Thoracic aorta (tissue), 2 donors: Measurements from ENCODE around the gene HMX1. TPM values are rescaled to one million over a fixed set of nuclear protein-coding genes. Genes with fewer than 3 reads are reported as not detected.

Experiments
- ATAC-seq: fragments of 150-250 bp; one replicate; pipeline ENCODE4 v1.8.0; 2017; ENCODE audit warnings: low read depth; ENCODE audit not compliant: insufficient number of reproducible peaks, low FRiP score
- DNase-seq: peaks from one replicate; pipeline ENCODE4 v3.0.0-alpha.2; 2020; ENCODE audit warnings: low spot score
- H3K27ac ChIP-seq, 2 donors: fragments of 200-600 bp; sonication (generic); 1 replicate in 1 of 2; 2 replicates in 1 of 2; pipeline ENCODE4 v1.5.1; 2016; ENCODE audit warnings: mild to moderate bottlenecking in 2 of 2, moderate library complexity in 2 of 2
- H3K27me3 ChIP-seq: fragments of 200-600 bp; sonication (generic); replicated peaks from 2 replicates; pipeline ENCODE4 v1.6.0; 2016; ENCODE audit warnings: mild to moderate bottlenecking; ENCODE audit not compliant: insufficient read depth
- H3K36me3 ChIP-seq: fragments of 200-600 bp; sonication (generic); one replicate; pipeline ENCODE4 v1.5.1; 2016
- H3K4me1 ChIP-seq, 2 donors: fragments of 200-600 bp; sonication (generic); 1 replicate in 1 of 2; 2 replicates in 1 of 2; pipeline versions ENCODE4 v1.5.1 to v1.6.0; 2016; ENCODE audit warnings: low read depth in 2 of 2, mild to moderate bottlenecking in 1 of 2; ENCODE audit not compliant: control insufficient read depth in 1 of 2
- H3K4me3 ChIP-seq: fragments of 200-600 bp; sonication (generic); 2 replicates; pipeline ENCODE4 v1.5.1; 2016; ENCODE audit warnings: mild to moderate bottlenecking
- H3K9me3 ChIP-seq: fragments of 200-600 bp; sonication (generic); 2 replicates; pipeline ENCODE4 v1.5.1; 2016
- total RNA-seq, 2 donors: library from RNA; depleted of rRNA; stranded (reverse); fragments of >200 nt; gene quantifications; one replicate each; pipeline versions ENCODE4 v1.1.0 to v1.2.3, GENCODE V29; 2016
- TF ChIP-seq, protein P1 (sequence below): fragments of 200-600 bp; sonication (generic); IDR thresholded peaks from one replicate; pipeline ENCODE4 v1.5.1; 2019; ENCODE audit warnings: antibody characterized with exemption

HMX1 gene
- total RNA-seq, 2 donors from 2014 or later = 0.28 TPM; not detected in 1

DNA sequence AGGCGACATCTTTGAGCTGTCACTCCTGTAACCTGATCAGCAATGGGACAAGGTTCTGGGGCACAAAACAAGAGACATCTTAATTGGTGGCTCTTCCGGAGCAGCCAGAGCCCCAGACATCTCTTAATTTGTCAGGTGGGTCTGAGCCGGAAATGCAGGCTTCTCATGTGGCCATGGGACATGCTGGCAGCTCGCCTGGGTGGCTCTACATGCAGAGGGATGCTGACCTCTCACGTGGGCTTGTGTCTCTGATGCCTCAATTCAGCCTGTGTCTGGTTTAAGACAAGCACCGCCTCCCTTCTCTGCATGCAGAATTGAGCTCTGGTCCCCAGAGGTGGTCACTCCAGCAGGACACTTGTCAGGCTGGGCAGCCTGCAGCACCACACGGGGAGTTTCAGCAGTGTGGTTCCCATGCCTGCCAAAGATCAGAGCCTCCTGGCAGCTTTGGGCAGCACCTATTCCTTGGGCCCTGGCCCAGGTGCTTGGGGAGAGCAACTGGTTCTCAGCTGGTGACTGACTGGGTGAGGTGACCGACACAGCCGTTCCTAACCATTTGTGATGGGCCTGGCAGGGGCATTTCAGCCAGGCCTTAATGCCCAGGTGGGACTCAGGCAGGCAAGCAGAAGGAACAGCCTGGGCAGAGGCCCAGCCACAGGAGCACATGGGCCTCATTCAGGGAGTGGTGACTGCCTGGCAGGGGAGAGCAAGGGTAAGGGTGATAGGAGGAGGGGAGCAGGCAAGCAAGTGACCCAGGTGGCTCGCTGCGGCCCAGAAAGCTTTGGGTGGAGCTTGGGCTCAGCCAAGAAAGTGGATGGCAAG lies 53.4 kb downstream of the HMX1 start:
- H3K27me3 ChIP-seq = no peaks in the 10 kb centered on the region

DNA sequence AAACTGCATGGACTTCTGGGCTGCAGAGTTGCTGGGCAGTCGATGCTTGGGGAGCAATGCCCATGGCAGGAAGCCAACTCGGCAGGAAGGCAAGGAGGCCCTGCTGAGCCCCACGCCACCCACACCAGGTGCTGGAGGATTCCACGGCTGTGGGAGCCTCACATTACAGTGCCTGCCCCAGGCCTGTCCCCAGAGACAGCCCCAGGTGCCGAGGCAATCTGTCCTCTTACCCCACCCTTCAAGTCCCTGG lies 53.9 kb downstream of the HMX1 start:
- Histone ChIP-seq H3K4me1 (no peaks in the 10 kb centered on the region), H3K27ac (no peak overlapping the region), H3K4me3 (no peak overlapping the region), H3K27me3 (no peaks in the 10 kb centered on the region), H3K36me3 (no peaks in the 10 kb centered on the region), H3K9me3 (no peaks in the 10 kb centered on the region)
- ATAC-seq (no peak), DNase-seq (no peak)
- TF ChIP-seq, protein P1, sequence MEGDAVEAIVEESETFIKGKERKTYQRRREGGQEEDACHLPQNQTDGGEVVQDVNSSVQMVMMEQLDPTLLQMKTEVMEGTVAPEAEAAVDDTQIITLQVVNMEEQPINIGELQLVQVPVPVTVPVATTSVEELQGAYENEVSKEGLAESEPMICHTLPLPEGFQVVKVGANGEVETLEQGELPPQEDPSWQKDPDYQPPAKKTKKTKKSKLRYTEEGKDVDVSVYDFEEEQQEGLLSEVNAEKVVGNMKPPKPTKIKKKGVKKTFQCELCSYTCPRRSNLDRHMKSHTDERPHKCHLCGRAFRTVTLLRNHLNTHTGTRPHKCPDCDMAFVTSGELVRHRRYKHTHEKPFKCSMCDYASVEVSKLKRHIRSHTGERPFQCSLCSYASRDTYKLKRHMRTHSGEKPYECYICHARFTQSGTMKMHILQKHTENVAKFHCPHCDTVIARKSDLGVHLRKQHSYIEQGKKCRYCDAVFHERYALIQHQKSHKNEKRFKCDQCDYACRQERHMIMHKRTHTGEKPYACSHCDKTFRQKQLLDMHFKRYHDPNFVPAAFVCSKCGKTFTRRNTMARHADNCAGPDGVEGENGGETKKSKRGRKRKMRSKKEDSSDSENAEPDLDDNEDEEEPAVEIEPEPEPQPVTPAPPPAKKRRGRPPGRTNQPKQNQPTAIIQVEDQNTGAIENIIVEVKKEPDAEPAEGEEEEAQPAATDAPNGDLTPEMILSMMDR = no peak

More for the DNA sequence above, 53.4 kb downstream of the HMX1 start:
- H3K9me3 ChIP-seq = no peaks in the 10 kb centered on the region
- TF ChIP-seq, protein P1 = no peak
- DNase-seq (no peak), ATAC-seq (no peak)
- H3K36me3 ChIP-seq = no peaks in the 10 kb centered on the region
- H3K27ac ChIP-seq = no peak overlapping the region
- no peaks in the 10 kb centered on the region for H3K4me1 ChIP-seq
- H3K4me3 ChIP-seq = no peak overlapping the region

DNA sequence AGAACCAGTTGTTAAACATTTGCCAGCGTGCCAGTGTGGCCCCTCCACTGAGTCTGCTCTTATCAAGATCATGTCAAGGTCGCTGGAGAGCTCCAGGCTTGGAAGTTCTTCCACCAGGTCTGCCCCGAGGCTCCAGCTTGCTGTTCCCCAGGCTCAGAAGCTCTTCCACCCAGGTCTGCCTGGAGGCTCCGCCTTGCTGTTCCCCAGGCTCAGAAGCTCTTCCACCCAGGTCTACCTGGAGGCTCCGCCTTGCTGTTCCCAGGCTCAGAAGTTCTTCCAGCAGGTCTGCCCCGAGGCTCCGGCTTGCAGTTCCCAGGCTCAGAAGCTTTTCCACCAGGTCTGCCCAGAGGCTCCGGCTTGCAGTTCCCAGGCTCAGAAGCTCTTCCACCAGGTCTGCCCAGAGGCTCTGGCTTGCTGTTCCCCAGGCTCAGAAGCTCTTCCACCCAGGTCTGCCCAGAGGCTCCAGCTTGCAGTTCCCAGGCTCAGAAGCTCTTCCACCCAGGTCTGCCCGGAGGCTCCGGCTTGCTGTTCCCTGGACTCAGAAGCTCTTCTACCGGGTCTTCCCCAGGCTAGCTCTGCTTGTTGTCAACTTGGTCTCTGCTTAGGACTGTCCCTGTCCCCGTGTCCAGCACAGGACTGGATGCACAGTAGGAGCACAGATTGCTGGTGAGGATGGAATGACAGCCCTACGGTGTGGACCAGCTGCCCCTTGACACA lies 54.4 kb downstream of the HMX1 start:
- H3K9me3 ChIP-seq = no peaks in the 10 kb centered on the region
- no peak overlapping the region for H3K4me3 ChIP-seq
- no peaks in the 10 kb centered on the region for H3K4me1 ChIP-seq
- no peaks in the 10 kb centered on the region for H3K27me3 ChIP-seq
- TF ChIP-seq, protein P1 = no peak
- DNase-seq = no peak
- no peak for ATAC-seq
- no peaks in the 10 kb centered on the region for H3K36me3 ChIP-seq
- H3K27ac ChIP-seq = no peak overlapping the region
